Glomerular visceral epithelial cell (primary cell): ENCODE measurements around the gene ICOS.

ENCODE experiments used
- DNase-seq: peaks from one replicate; pipeline ENCODE4 v3.0.0-alpha.2; 2016; ENCODE audit errors: extremely low spot score

Gene ICOS

DNA sequence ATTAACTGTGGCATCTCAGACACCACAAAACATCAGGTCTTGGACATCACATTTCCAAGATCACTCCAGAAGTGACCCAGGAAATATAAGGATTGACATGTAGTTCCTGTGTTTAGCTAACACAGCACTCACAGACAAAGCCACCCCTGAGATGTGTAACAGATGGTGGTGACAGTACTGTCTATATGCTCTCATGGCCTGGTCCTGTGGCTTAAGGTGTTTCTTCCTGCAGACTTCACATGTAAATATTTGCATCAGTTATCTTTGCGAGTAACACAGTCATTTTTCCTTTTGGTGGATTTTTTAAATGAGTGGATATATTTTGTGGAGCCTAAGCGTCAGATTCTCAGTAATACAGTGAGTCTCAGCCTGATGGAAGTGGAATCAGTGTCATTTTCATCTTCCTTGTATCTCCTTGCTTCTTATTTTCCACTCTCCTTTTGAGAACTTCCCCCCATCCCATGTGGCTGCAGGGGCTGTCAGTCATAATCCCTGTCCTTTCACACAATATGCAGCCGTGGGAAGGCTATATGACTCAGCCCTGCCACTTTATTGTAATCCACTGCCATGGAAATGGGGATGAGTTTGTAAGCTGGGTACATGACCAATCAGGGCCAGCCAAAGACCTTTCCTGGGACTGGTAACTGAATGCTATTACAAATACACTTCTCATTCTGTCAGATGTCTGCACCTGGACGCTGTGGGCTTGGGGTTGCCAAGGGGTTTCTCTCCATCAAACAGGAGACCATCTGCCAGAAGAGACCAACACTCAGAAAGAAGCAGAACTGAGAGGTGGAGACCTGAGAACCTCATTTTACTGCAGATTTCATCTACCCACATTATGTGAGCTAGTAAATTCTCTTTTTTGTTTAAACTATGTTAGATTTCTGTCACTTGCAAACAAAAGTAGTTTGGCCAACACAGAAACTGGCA lies 74.3 kb downstream of the ICOS start:
- no peak for DNase-seq
